Transverse colon (tissue), 4 donors: ENCODE data around the gene PGAP2. TPM values are rescaled to one million over a fixed set of nuclear protein-coding genes. Genes with fewer than 3 reads are reported as not detected.

ENCODE experiments used
- DNase-seq: peaks from one replicate; pipeline ENCODE4 v3.0.0-alpha.2; 2019
- H3K27ac ChIP-seq, 4 donors: fragments of 200-600 bp; sonication (generic); 2 replicates each; pipeline ENCODE4 v1.5.1; 2016 to 2018; ENCODE audit warnings: inconsistent platforms in 4 of 4
- H3K27me3 ChIP-seq: fragments of 200-600 bp; sonication (generic); 2 replicates; pipeline ENCODE4 v1.5.1; 2017; ENCODE audit warnings: inconsistent platforms
- H3K36me3 ChIP-seq, 4 donors: fragments of 200-600 bp; sonication (generic); 2 replicates each; pipeline ENCODE4 v1.5.1; 2017 to 2019; ENCODE audit warnings: inconsistent platforms in 4 of 4
- H3K4me1 ChIP-seq, 4 donors: fragments of 200-600 bp; sonication (generic); 2 replicates each; pipeline ENCODE4 v1.5.1; 2017 to 2020; ENCODE audit warnings: inconsistent platforms in 4 of 4
- H3K4me3 ChIP-seq, 4 donors: fragments of 200-600 bp; sonication (generic); 1 replicate in 1 of 4; 2 replicates in 3 of 4; pipeline versions ENCODE4 v1.5.1 to v1.6.1; 2017 to 2019; ENCODE audit warnings: inconsistent platforms in 4 of 4
- H3K9me3 ChIP-seq, 2 donors: fragments of 200-600 bp; sonication (generic); 2 replicates each; pipeline ENCODE4 v1.5.1; 2017 to 2019; ENCODE audit warnings: inconsistent platforms in 2 of 2
- CTCF ChIP-seq, 5 experiments: fragments of 200-600 bp in 3 of 5; fragments of 450-650 bp in 2 of 5; sonication (generic) in 3 of 5; IDR thresholded peaks; 1 replicate in 2 of 5; 2 replicates in 3 of 5; pipeline ENCODE4 v1.5.1; 2016 to 2017; ENCODE audit warnings: antibody characterized with exemption in 5 of 5, inconsistent platforms in 3 of 5, mild to moderate bottlenecking in 2 of 5, moderate library complexity in 1 of 5
- EP300 ChIP-seq: sonication (generic); formaldehyde crosslinking; IDR thresholded peaks from one replicate; pipeline ENCODE4 v1.6.1; 2017; ENCODE audit warnings: antibody characterized with exemption, low read depth
- POLR2A ChIP-seq: fragments of 450-650 bp; IDR thresholded peaks from one replicate; pipeline ENCODE4 v1.6.1; 2016; ENCODE audit warnings: antibody characterized with exemption, mild to moderate bottlenecking, moderate library complexity
- POLR2AphosphoS5 ChIP-seq, 3 donors: sonication (generic); formaldehyde crosslinking; IDR thresholded peaks; one replicate each; pipeline ENCODE4 v1.6.1; 2016; ENCODE audit warnings: antibody characterized with exemption in 3 of 3
- WGBS, 2 donors: methylation state at CpG; one replicate each; pipeline ENCODE4 v1.1.5; 2018; ENCODE audit warnings: low coverage in 1 of 2; 5-methylcytosine and 5-hydroxymethylcytosine counted together
- in situ Hi-C, 4 donors: fragments of 200-750 bp; cut with MboI; loops; one replicate each; pipeline versions ENCODE4 v1.15.0 to v1.15.1; 2017; ENCODE audit warnings: low sequenced_read_pairs in 3 of 4, low pct_ligation_motif_present in 1 of 4, low pct_unique_long_range_greater_than_20kb in 1 of 4
- intact Hi-C: fragments of 100-400 bp; cut with DNase I; formaldehyde crosslinking; loops from one replicate; pipeline ENCODE4 v1.15.1; 2023; ENCODE audit warnings: low total_unique reads
- total RNA-seq, 4 donors: library from RNA; depleted of rRNA; stranded (reverse); fragments of >200 nt; gene quantifications; one replicate each; pipeline ENCODE4 v1.1.0, GENCODE V29; 2016

PGAP2 gene
- total RNA-seq, 4 donors from 2014 or later: 8.2 to 41.1 (median 37.9) TPM

- H3K4me1 ChIP-seq: peaks cover 3 to 17% (median 4%) of the 10 kb centered on the region in 4 donors
- no peak overlapping the region for H3K4me3 ChIP-seq
- H3K9me3 ChIP-seq: no peaks in the 10 kb centered on the region
- peak; percentile 64 to 76 (median 69) for TF ChIP-seq CTCF (IDR thresholded peaks at IDR 0.05)
- TF ChIP-seq EP300: no peak
- no peak for DNase-seq
- H3K27ac ChIP-seq: no peak overlapping the region
- intact Hi-C loops (loop anchor here (2.0 kb wide), 1 partner anchor 223 kb away; no protein-coding TSS in a partner anchor), in situ Hi-C loops (loop anchor here in 2 of 4 donors (5.0 kb wide), 2 partner anchors 218 to 223 kb away; no protein-coding TSS in a partner anchor)
- H3K27me3 ChIP-seq: no peaks in the 10 kb centered on the region
- WGBS, 2 donors: 62 to 73% methylated on average over 6 to 10 of the region's 10 CpGs
- no peaks in the 10 kb centered on the region for H3K36me3 ChIP-seq
These were observed 41.0 kb downstream of the PGAP2 start for GRCh38 chr11:3849297-3849874.

GRCh38 chr11:3853545-3853842, 45.1 kb downstream of the PGAP2 start:
- in situ Hi-C loops: loop anchor here in 3 of 4 donors (5.0 to 25.0 kb wide), 4 partner anchors 109 to 221 kb away; no protein-coding TSS in a partner anchor
- TF ChIP-seq EP300 (no peak), CTCF (IDR thresholded peaks at IDR 0.05) (no peak), POLR2A (no peak), POLR2AphosphoS5 (IDR thresholded peaks at IDR 0.05) (no peak)
- peak overlapping the region in 1 of 4 donors; percentile 98 for H3K27ac ChIP-seq

GRCh38 chr11:3853899-3854659, 45.7 kb downstream of the PGAP2 start:
- Histone ChIP-seq H3K4me3 (peak overlapping the region in 1 of 4 donors; percentile 85), H3K27ac (peak overlapping the region; percentile 98 to 100 (median 99)), H3K9me3 (no peaks in the 10 kb centered on the region), H3K27me3 (no peaks in the 10 kb centered on the region), H3K4me1 (peaks cover 19 to 41% (median 36%) of the 10 kb centered on the region in 4 donors), H3K36me3 (no peaks in the 10 kb centered on the region)
- intact Hi-C loops (no loop called here), in situ Hi-C loops (loop anchor here in 3 of 4 donors (5.0 to 25.0 kb wide), 4 partner anchors 108 to 221 kb away; no protein-coding TSS in a partner anchor)
- TF ChIP-seq CTCF (IDR thresholded peaks at IDR 0.05): no peak
- peak in 1 of 3 donors; percentile 48 for TF ChIP-seq POLR2AphosphoS5 (IDR thresholded peaks at IDR 0.05)
- DNase-seq: peak; percentile 60
- 42 to 53% methylated on average over 5 to 11 of the region's 11 CpGs for WGBS, 2 donors

More at GRCh38 chr11:3853545-3853842, 45.1 kb downstream of the PGAP2 start:
- no peak for DNase-seq
- Histone ChIP-seq H3K9me3 (no peaks in the 10 kb centered on the region), H3K27me3 (no peaks in the 10 kb centered on the region), H3K36me3 (no peaks in the 10 kb centered on the region), H3K4me3 (no peak overlapping the region), H3K4me1 (peaks cover 15 to 35% (median 30%) of the 10 kb centered on the region in 4 donors)
- WGBS, 2 donors: 93 to 100% methylated on average over 1 of the region's 1 CpG
- intact Hi-C loops: no loop called here

- intact Hi-C loops (no loop called here), in situ Hi-C loops (loop anchor here in 3 of 4 donors (5.0 to 25.0 kb wide), 4 partner anchors 108 to 220 kb away; no protein-coding TSS in a partner anchor)
These were observed 46.3 kb downstream of the PGAP2 start for GRCh38 chr11:3854660-3854976.

More at GRCh38 chr11:3854660-3854976, 46.3 kb downstream of the PGAP2 start:
- Histone ChIP-seq H3K36me3 (no peaks in the 10 kb centered on the region), H3K4me3 (peak overlapping the region in 3 of 4 donors; percentile 85 to 93 (median 93)), H3K4me1 (peaks cover 24 to 47% (median 41%) of the 10 kb centered on the region in 4 donors), H3K9me3 (no peaks in the 10 kb centered on the region), H3K27ac (peak overlapping the region; percentile 98 to 100 (median 99)), H3K27me3 (no peaks in the 10 kb centered on the region)
- no peak for DNase-seq
- TF ChIP-seq POLR2A (no peak), EP300 (no peak), POLR2AphosphoS5 (IDR thresholded peaks at IDR 0.05) (no peak), CTCF (IDR thresholded peaks at IDR 0.05) (no peak)
- 18% methylated on average over 7 of the region's 7 CpGs; no CpG with 5 or more reads in 1 of the 2 donors for WGBS, 2 donors
